GM19043 (cell line): ENCODE results near the gene STING1.
A peak's percentile ranks its signal among the peaks of the same experiment; 100 is the strongest.

Experiments
- ATAC-seq: cut with Tn5 transposase; IDR thresholded peaks from one replicate; pipeline ENCODE4 v1.9.1; 2021; ENCODE audit warnings: low read depth; ENCODE audit not compliant: unreplicated experiment

The STING1 gene

GRCh38 chr5:139468421-139468931 lies 14.1 kb downstream of the STING1 start:
- no peak for ATAC-seq

- ATAC-seq, result no peak
Measured at GRCh38 chr5:139462586-139463276, 19.8 kb downstream of the STING1 start, which contains the start of gene ECSCR. TSS of gene ECSCR (minus strand) at chr5:139462743. CDS start at chr5:139462670, 73 bp downstream.

DNA sequence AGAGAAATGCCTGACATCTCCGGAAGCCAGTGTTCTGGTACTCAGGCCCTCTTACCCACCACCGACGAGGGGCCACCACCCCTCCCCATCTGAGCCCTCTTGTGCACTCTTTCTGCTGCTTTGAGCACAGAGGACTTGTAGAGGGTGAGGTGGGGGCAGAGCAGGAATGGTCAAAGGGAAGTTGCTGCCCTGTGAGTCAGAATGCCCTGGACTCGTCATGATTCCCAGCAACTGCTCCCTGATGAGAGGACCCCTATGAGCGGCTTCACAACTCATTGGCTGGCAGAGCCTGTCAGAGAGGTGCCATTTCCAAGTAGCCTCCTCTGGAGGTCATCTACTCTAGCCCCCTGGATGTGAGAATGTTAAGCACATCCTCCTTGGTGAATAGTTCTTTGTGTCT lies 20.9 kb downstream of the STING1 start:
- ATAC-seq, result no peak

GRCh38 chr5:139461176-139461575 lies 21.4 kb downstream of the STING1 start:
- no peak for ATAC-seq

DNA sequence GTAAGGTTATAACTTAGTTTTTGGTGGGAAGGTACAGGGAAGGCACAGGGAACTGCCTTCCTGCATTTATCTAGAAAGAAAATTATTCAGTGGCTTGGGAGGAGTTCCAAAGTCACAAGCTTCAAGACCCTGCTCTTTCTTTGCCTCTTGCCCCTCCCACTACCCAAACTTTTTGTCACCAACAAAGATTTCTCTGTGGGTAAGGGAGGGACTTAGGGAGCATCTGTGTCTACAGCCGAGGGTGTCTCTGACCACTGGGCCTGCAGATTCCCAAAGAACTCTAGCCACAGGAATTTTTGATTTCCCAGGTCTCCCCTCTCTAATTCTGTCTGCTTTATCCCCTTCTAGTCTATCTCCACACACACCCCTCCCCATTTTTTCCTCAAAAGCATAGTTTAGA lies 22.1 kb downstream of the STING1 start:
- ATAC-seq, result no peak

- no peak for ATAC-seq
Measured at GRCh38 chr5:139459451-139459934, 23.1 kb downstream of the STING1 start.

GRCh38 chr5:139458580-139459407 lies 23.8 kb downstream of the STING1 start:
- peak; percentile 40 for ATAC-seq

DNA sequence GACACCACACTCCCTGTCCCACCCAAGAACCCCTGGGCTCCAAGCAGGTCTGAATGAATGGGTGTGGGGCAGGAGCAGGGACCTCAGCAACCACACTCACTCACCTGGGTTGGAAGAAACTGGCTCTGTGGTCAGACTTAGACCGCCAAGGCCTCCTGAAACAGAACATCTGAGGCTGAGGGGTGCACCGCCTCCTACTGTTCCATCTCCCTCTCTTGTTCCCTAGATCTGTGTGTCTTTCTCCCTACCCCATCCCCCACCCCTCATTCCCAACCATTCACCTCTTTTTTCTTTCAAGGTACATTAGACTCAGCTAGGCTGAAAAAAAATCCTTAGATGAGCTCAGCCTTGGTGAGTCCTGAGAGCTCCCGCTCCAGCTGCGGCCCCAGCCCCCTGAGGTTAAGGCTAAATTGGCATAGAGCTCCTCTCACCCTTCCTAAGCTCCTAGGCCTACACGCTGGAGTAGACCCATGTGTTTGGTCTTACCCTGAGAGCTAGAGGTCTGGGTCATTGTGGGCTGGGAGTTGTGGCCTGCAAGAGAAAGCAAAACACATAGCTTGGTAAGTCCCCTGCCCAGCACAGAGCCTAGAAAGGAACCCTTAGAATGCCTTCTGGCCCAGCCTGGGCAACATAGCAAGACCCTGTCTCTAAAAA lies 24.8 kb downstream of the STING1 start:
- no peak for ATAC-seq

DNA sequence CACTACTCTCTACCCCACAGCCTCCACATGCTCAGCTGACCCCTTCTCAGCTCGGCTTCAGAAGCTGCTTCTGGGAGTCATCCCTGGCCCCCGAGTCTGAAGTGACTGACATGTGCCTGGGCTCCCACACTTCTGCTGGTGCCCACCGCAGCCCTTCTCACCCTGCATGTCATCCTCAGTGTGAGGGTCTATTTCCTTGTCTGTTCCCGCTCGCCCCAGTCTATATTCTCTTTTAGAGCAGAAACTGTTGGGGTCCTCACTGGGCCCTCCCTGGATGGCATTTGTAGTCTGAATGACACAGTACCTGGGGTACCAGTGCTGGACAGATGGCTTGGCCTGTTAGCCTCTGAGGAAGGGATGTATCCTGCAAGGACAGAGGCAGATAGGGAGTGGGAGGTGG lies 25.3 kb downstream of the STING1 start:
- no peak for ATAC-seq

- no peak for ATAC-seq
Measured at GRCh38 chr5:139456776-139457175, 25.8 kb downstream of the STING1 start.

- no peak for ATAC-seq
Measured at GRCh38 chr5:139454568-139455290, 27.8 kb downstream of the STING1 start.

- ATAC-seq, result no peak
Measured at GRCh38 chr5:139453683-139454567, 28.6 kb downstream of the STING1 start.

GRCh38 chr5:139451878-139452660 lies 30.5 kb downstream of the STING1 start:
- ATAC-seq, result no peak

DNA sequence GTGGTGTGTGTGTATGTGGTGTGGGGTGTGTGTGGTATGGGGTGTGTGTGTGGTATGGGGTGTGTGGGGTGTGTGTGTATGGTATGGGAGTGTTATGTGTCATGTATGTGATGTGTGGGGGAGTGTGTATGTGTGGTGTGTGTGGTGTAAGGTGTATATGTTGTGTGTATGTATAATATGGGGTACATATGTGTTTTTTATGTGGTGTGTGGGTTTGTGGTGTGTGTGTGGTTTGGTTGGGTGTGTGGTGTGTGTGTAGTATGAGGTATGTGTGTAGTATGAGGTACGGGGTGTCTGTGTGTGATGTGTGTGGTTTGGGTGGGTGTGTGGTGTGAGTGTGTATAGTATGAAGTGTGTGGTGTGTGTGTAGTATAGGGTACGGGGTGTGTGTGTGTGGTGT lies 31.4 kb downstream of the STING1 start:
- ATAC-seq, result no peak

DNA sequence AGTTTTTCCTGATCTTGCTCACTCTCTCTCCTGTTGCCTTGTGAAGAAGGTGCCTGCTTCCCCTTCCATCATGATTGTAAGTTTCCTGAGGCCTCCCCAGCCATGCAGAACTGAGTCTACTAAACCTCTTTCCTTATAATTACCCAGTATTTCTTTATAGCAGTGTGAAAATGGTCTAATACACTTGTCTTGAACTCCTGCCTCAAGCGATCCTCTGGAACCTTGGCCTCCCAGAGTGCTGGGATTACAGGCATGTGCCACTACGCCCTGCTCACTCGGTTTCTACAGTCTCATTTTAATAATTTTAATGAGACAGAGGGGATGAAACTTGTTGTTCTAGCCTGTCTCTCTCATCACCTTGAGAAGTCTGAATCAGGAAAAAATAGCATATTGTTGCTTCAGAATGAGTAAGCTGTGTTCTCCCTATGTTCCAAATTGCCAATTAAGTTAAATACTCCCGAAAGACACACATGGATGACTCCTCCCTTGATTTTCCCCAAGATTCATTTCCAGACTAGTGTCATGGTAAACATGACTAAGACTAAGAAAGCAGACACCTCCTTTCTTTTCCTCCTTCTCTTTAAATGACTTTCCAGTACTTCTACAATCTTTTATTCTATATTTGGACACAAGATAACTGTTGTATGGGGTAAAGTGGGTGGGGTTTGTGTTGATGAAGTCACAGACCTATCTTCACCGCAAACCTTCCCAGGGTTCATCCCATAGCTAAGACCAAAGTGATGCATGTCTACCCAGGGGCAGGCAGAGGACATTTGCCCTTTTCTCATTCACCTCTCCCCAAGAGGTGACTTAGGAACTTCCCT lies 35.4 kb downstream of the STING1 start:
- no peak for ATAC-seq

- no peak for ATAC-seq
Measured at GRCh38 chr5:139445325-139446170, 37.0 kb downstream of the STING1 start.
